C4-2B (cell line): ENCODE measurements around the gene KDM6A.

ENCODE experiments used
- H3K27ac ChIP-seq: fragments of 450-650 bp; 2 replicates; pipeline ENCODE4 v1.5.1; 2017
- CTCF ChIP-seq: fragments of 450-650 bp; conservative IDR thresholded peaks from 2 replicates; pipeline ENCODE4 v1.5.1; 2017; ENCODE audit warnings: mild to moderate bottlenecking
- ZFX ChIP-seq: fragments of 450-650 bp; IDR thresholded peaks from 2 replicates; pipeline ENCODE4 v1.6.1; 2017

Gene KDM6A

GRCh38 chrX:45077748-45078424 is 204.9 kb downstream of the KDM6A start:
- no peak overlapping the region for H3K27ac ChIP-seq
- TF ChIP-seq ZFX, result no peak
- no peak for TF ChIP-seq CTCF

GRCh38 chrX:45083314-45083713 is 210.3 kb downstream of the KDM6A start:
- TF ChIP-seq CTCF (no peak), ZFX (no peak)

GRCh38 chrX:45110494-45110893 is 237.5 kb downstream of the KDM6A start:
- H3K27ac ChIP-seq, result no peak overlapping the region
- no peak for TF ChIP-seq CTCF
- TF ChIP-seq ZFX, result no peak

More at GRCh38 chrX:45083314-45083713, 210.3 kb downstream of the KDM6A start:
- H3K27ac ChIP-seq, result no peak overlapping the region

GRCh38 chrX:45126158-45126557 is 253.2 kb downstream of the KDM6A start:
- TF ChIP-seq CTCF (no peak), ZFX (no peak)
- no peak overlapping the region for H3K27ac ChIP-seq

GRCh38 chrX:45128896-45129454 is 256.0 kb downstream of the KDM6A start:
- H3K27ac ChIP-seq, result no peak overlapping the region
- TF ChIP-seq ZFX (no peak), CTCF (no peak)

GRCh38 chrX:45133465-45133864 is 260.5 kb downstream of the KDM6A start:
- H3K27ac ChIP-seq, result no peak overlapping the region
- TF ChIP-seq CTCF (no peak), ZFX (no peak)

- TF ChIP-seq CTCF, result no peak
- no peak for TF ChIP-seq ZFX
- H3K27ac ChIP-seq, result no peak overlapping the region
Measured at GRCh38 chrX:45134315-45134731, 261.3 kb downstream of the KDM6A start.
